Globus pallidus (tissue), 1 donor: ENCODE measurements around the gene LRTM1.

Experiments
- DNase-seq: peaks from one replicate; pipeline ENCODE4 v3.0.0-alpha.2; 2015; ENCODE audit warnings: low spot score

The LRTM1 gene

DNA sequence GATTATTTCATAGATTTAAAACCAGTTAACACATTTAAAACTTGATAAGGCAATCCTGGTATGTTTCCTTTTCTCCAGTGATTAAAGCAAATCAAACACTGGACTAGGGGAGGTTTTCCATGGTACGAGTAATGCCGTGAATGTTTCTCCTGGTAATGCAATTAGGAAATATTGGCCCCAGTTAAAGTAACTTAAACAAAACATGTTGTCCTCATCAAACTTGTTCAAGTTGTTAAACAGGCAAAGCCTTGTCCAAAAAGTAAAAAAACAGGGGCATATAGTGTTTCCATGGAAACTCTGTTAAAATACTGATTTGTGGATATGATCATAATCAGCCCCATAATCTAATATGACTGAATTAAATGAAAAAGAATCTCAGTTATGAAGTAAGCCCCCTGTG, 13.1 kb upstream of the LRTM1 start:
- no peak for DNase-seq

DNA sequence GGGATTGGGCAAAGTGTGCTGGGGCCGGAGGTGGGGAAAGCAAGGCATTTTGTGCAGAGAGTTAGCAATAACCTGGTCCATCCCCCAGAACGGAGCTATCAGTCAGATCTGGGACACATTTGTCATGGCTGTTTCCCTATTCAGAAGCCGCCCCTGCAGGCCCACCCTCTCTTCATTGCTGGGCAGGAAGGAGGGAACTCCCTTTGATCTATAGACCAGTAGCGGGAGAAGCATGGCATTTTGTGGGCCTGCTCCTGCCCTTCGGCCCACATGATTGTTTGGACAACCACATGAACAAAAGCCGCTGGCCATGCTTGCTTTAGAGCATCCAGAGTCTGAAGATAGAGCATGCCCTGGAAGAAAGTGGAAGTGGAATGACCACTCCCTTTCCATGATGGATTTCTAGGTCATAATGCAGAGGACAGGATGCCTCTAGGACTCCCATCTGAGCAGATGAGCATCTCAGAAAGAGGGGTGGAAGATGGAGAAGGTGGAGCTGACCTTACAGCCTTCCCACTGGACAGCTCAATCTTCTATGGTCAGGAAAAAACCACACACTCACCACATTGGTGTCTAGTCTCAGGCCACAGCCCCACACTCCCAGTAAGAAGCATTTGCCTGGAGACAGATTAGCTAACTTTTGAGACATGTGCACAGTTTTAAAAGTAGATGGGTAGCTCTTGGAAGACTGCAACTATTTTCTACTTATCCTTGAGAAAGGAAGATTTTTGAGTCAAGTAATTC, 11.9 kb upstream of the LRTM1 start:
- DNase-seq = no peak

GRCh38 chr3:54936561-54936960, 8.7 kb upstream of the LRTM1 start:
- DNase-seq = no peak

DNA sequence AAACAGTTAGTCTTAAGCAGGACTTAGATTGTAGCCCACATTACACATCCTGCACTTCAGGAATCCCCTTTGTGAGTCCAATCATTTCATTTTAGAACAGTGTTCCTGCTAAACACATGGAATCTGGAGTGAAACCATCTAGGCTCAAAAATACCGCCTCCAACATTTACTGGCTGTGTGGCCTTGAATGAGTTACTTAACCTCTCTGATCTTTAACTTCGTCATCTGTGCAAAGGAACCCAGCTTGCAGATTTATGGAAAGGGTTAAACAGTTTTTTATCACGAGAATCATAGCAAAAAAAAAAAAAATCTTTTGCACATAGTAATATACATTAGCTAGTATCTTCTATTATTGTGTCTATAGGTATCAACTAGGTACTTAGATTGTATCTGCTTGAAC, 8.0 kb upstream of the LRTM1 start:
- DNase-seq = no peak

GRCh38 chr3:54932606-54933005, 4.7 kb upstream of the LRTM1 start:
- peak; percentile 81 for DNase-seq

GRCh38 chr3:54931182-54931581, 3.3 kb upstream of the LRTM1 start:
- DNase-seq = peak; percentile 95

DNA sequence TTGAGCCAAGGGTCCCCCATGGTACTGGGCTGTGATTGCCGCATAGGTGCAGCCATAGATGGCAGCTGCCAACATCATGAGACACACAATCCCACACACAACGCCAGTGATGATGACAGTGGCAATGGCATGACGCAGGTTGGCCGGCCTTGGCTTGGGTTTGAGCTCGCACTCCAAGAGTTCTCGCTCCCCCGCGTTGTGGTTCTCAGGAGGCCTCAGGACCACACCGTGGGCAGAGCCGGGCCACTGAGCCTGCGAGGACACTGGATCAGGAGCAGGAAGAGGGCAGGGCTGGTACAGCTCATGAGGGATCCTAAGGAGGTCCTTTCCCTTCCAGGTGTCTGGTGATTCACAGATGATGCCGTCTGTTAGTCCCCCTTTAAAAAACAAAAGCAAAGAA, 9.3 kb downstream of the LRTM1 start:
- no peak for DNase-seq

DNA sequence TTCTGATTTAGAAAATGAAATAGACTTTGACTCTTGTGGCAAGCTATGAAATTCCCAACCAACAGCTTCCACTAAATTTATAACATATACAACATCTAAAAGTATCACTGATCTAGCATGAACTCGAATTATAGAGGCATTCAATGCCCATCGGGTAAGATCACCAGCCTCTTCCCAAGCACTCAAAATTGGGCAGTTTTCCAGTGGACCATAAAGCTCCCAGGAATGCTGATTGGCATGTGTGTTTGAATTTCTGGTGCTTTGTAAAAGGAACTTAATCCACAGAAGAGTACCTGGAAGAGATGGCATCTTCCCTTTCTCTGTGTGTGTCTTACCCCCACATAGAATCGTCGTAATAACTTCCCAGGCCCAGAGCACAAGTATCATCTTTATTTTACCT, 10.0 kb downstream of the LRTM1 start:
- no peak for DNase-seq

- no peak for DNase-seq
These were observed 10.7 kb downstream of the LRTM1 start for GRCh38 chr3:54917174-54917573.

DNA sequence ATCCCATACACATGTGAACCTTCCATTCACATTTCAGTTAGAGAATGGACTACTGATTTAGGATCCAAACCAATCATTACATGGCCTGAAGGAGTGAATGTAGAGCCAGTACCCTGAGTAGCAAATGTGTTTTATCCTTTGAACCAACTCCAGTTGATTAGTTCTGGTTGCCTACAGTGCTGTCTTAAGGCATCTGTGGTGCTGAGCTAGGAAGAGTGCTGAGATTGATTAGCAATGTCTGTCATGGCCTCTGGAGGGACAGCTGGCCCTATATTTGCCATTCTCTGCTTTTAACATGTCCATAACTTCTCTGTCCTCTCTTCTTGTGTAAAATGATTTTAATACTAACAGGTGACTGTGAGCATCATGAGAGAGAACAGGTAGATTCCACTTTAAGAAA, 11.1 kb downstream of the LRTM1 start:
- DNase-seq = no peak

GRCh38 chr3:54915976-54916375, 11.9 kb downstream of the LRTM1 start:
- no peak for DNase-seq

DNA sequence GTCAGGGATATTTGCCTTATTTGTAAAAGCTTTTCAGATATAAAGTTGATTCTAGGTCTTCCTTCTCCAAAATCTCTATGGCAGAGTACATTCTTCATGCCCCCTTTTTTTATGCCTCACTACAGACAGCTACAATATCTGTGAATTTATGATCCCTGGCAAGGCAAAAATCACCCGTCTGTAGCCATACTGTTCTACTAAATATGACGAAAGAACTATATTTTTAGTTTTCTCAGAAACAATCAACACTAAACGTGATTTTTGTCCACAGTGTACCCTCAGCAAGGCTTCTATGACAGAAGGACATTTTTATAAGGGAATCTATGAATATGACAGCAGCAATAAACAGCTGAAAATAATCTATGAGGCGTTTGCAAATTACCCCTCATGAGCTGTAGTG, 12.7 kb downstream of the LRTM1 start:
- no peak for DNase-seq

DNA sequence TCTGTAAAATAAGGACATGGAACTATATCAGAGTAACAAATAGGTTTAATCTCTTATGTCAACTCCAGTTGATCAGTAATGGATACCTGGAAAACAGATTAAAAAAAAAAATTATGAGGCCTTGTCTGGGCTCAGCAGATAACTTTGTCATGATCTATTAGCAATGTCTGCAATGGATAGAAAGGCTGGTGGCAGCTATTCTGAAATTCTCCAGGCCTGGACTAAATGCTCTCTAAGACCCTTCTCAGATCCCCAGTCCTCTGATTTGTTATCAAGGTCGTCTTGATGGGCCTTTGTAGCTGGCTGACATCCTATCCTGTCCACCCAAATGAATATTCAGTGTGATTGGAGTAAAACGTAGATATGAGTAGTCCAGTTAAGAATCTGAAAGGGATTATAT, 13.7 kb downstream of the LRTM1 start:
- no peak for DNase-seq

- no peak for DNase-seq
These were observed 18.7 kb downstream of the LRTM1 start for GRCh38 chr3:54909191-54909590.

DNA sequence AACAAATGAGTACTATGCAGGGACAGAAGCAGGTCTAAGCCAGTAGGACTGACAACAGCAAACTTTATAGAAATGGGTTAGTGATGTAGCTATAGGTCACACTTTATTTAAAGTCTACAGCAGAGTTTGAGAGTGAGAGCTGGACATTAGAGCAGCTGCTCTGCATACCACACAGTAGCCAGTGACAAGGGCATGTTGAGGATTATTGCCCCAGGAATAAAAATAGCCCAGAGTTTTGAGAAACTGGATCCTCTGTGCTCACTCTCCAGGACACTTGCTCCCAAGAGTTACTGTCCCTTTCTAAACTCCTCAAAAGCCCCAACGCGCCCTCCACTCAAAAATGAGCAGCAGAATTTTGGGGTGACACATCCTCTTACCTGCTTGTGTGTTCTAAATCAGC, 21.1 kb downstream of the LRTM1 start:
- no peak for DNase-seq

DNA sequence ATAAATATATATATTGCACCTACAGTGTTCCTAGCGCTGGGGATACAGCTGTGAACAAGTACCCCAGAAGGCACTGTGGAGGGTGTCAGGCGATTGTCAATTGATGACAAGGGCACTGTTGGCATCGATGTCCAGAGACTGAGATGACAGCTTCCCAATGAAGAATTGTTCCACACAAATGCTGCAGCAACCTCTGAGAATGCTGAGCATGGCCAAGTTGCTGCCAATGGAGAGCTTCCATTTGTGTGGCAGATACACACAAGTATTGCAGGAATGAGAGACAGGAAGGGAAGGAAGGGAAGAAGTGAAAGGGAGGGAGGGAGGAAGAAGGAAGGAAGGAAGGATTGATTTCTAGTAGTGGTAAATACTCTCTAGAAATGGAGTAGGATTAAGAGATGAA, 21.9 kb downstream of the LRTM1 start:
- DNase-seq = no peak

GRCh38 chr3:54905261-54905888, 22.5 kb downstream of the LRTM1 start:
- DNase-seq = no peak

GRCh38 chr3:54901906-54902685, 25.8 kb downstream of the LRTM1 start:
- no peak for DNase-seq

DNA sequence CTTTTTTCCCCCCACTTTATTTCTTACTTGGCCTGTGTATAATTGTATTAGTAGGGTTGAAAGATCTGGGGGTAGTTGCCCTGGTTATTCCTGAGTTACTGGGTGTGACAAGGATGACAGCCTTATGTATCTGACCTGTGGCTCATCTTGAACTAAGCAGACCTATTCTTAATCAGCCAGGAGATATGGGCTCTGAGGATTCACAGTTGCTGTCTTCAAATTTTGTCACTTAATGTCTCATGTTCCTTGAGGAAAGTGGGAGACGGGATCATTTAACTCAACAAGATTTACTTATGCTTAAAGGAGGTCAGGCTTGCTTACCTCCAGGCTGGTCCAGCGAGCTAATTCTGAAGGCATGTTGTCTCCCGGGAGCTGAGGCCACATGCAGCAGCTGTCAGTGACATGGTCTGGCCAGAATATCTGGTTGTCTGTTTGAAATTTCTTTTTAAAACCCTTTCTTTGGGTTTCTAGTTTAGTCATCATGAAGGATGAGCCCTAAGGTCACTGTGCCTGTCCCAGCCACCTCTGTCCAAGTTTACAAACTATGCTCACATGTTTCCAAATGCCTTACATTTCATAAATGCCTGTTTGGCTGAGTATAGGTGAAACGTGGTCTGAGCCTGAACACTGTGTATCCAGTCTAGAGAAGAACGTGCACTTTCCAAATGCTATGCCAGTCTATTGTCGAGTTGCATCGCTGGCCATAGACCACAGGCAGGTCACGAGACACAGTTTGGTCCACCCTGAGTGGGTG, 26.8 kb downstream of the LRTM1 start:
- DNase-seq = no peak

GRCh38 chr3:54899273-54899672, 28.6 kb downstream of the LRTM1 start:
- no peak for DNase-seq

GRCh38 chr3:54897028-54897711, 30.7 kb downstream of the LRTM1 start:
- no peak for DNase-seq

GRCh38 chr3:54895613-54896012, 32.2 kb downstream of the LRTM1 start:
- no peak for DNase-seq
